Small intestine (tissue), 7 donors: ENCODE measurements around the gene FIGNL2. TPM values are rescaled to one million over a fixed set of nuclear protein-coding genes. Genes with fewer than 3 reads are reported as not detected.

Experiments used
- DNase-seq, 2 donors: peaks; one replicate each; pipeline versions ENCODE4 v3.0.0 to v3.0.0-alpha.2; 2013
- FAIRE-seq: peaks from 2 replicates; lab custom pipeline; 2012; peaks lifted over from hg19 to GRCh38; lab: Jason Lieb, UNC
- H3K27ac ChIP-seq, 3 donors: one replicate each; pipeline ENCODE4 v1.5.1; 2013; ENCODE audit warnings: low read length in 2 of 3, mild to moderate bottlenecking in 2 of 3, control low read depth in 1 of 3, inconsistent platforms in 1 of 3, low read depth in 1 of 3, moderate library complexity in 1 of 3
- H3K27me3 ChIP-seq, 3 donors: one replicate each; pipeline ENCODE4 v1.6.1; 2013; ENCODE audit warnings: low read length in 3 of 3, inconsistent platforms in 1 of 3; ENCODE audit not compliant: control insufficient read depth in 3 of 3, insufficient read depth in 3 of 3
- H3K36me3 ChIP-seq, 3 donors: one replicate each; pipeline ENCODE4 v1.6.1; 2013; ENCODE audit warnings: low read length in 3 of 3, inconsistent platforms in 1 of 3, low read depth in 1 of 3, mild to moderate bottlenecking in 1 of 3, moderate library complexity in 1 of 3; ENCODE audit not compliant: control insufficient read depth in 3 of 3, insufficient read depth in 2 of 3
- H3K4me1 ChIP-seq, 3 donors: one replicate each; pipeline ENCODE4 v1.6.1; 2013; ENCODE audit warnings: low read length in 2 of 3, inconsistent platforms in 1 of 3, low read depth in 1 of 3, mild to moderate bottlenecking in 1 of 3, moderate library complexity in 1 of 3; ENCODE audit not compliant: control insufficient read depth in 3 of 3, insufficient read depth in 2 of 3
- H3K4me3 ChIP-seq, 3 donors: one replicate each; pipeline ENCODE4 v1.5.1; 2013; ENCODE audit warnings: low read length in 3 of 3, control low read depth in 1 of 3, inconsistent platforms in 1 of 3, low read depth in 1 of 3, mild to moderate bottlenecking in 1 of 3, moderate library complexity in 1 of 3
- H3K9me3 ChIP-seq, 2 donors: one replicate each; pipeline ENCODE4 v1.6.1; 2013; ENCODE audit warnings: low read depth in 1 of 2, low read length in 1 of 2; ENCODE audit not compliant: control insufficient read depth in 2 of 2, insufficient read depth in 1 of 2
- WGBS, 3 donors: extraction: QIAGEN DNeasy Blood & Tissue Kit; methylation state at CpG; one replicate each; pipeline ENCODE4 v1.1.7; 2013; 5-methylcytosine and 5-hydroxymethylcytosine counted together
- polyA plus RNA-seq, 4 donors: library from polyadenylated mRNA; stranded (reverse) in 3 of 4; unstranded in 1 of 4; fragments of 200-250 nt in 3 of 4; fragments of 120-200 nt in 1 of 4; gene quantifications; one replicate each; pipeline versions ENCODE4 v1.2.1 to v1.2.3, GENCODE V29; 2013
- donor health status: healthy with polysubstance abuse.
- donor health status: control.
- donor health status: control.
- donor health status: Bipolar disorder and iron deficiency.
- donor health status: healthy.

FIGNL2 gene
- polyA plus RNA-seq, 4 donors = 0.39 to 0.41 TPM; not detected in 2

- H3K9me3 ChIP-seq = no peaks in the 10 kb centered on the region
- 47 to 63% (median 55%) methylated on average over 4 of the region's 4 CpGs for WGBS, 3 donors
- H3K4me3 ChIP-seq = no peak overlapping the region
- H3K36me3 ChIP-seq = no peaks in the 10 kb centered on the region
- DNase-seq (no peak), FAIRE-seq (no peak)
- no peak overlapping the region for H3K27ac ChIP-seq
- peaks cover 0 to 20% (median 3%) of the 10 kb centered on the region in 3 donors for H3K27me3 ChIP-seq
- H3K4me1 ChIP-seq = no peaks in the 10 kb centered on the region
Observed at GRCh38 chr12:51838762-51839161, 9.8 kb downstream of the FIGNL2 start.

GRCh38 chr12:51838036-51838435 is 10.5 kb downstream of the FIGNL2 start:
- H3K27me3 ChIP-seq = peaks cover 0 to 24% (median 3%) of the 10 kb centered on the region in 3 donors
- 52 to 75% (median 57%) methylated on average over 4 of the region's 4 CpGs for WGBS, 3 donors
- DNase-seq (no peak), FAIRE-seq (no peak)
- H3K9me3 ChIP-seq = no peaks in the 10 kb centered on the region
- H3K4me1 ChIP-seq = no peaks in the 10 kb centered on the region
- H3K27ac ChIP-seq = no peak overlapping the region
- H3K4me3 ChIP-seq = no peak overlapping the region
- H3K36me3 ChIP-seq = no peaks in the 10 kb centered on the region

GRCh38 chr12:51837286-51837685 is 11.2 kb downstream of the FIGNL2 start:
- H3K27ac ChIP-seq = no peak overlapping the region
- H3K36me3 ChIP-seq = no peaks in the 10 kb centered on the region
- H3K4me1 ChIP-seq = no peaks in the 10 kb centered on the region
- H3K4me3 ChIP-seq = no peak overlapping the region
- DNase-seq (no peak), FAIRE-seq (no peak)
- 61 to 76% (median 67%) methylated on average over 7 of the region's 7 CpGs for WGBS, 3 donors
- H3K9me3 ChIP-seq = no peaks in the 10 kb centered on the region
- H3K27me3 ChIP-seq = peaks cover 0 to 22% (median 3%) of the 10 kb centered on the region in 3 donors

DNA sequence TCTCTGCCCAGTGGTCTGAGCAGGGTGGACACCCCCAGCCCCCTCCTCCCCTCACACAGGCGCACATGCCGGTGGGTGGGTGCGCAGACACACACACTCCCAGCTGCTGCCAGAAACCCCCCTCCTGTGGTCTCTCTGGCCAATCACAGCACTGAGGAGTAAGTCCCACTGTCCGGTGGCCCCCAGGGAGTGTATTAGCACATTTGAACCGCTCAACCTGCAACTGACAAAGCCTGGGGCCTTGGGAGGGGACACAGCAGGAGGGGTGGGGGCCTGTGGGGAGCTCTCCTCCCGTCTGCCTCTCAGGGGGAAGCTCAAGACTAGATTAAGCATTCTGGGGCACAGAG is 11.7 kb downstream of the FIGNL2 start:
- 69 to 74% (median 72%) methylated on average over 6 of the region's 6 CpGs for WGBS, 3 donors
- FAIRE-seq = no peak

GRCh38 chr12:51836041-51836826 is 12.3 kb downstream of the FIGNL2 start:
- Histone ChIP-seq H3K9me3 (no peaks in the 10 kb centered on the region), H3K4me1 (no peaks in the 10 kb centered on the region), H3K36me3 (no peaks in the 10 kb centered on the region), H3K4me3 (no peak overlapping the region), H3K27ac (no peak overlapping the region), H3K27me3 (peaks cover 0 to 13% (median 3%) of the 10 kb centered on the region in 3 donors)
- WGBS, 3 donors = 35 to 56% (median 47%) methylated on average over 10 to 13 of the region's 13 CpGs
- FAIRE-seq (no peak), DNase-seq (no peak)

More for the DNA sequence above, 11.7 kb downstream of the FIGNL2 start:
- DNase-seq = no peak
- H3K4me3 ChIP-seq = no peak overlapping the region
- no peaks in the 10 kb centered on the region for H3K4me1 ChIP-seq
- no peaks in the 10 kb centered on the region for H3K36me3 ChIP-seq
- peaks cover 0 to 17% (median 3%) of the 10 kb centered on the region in 3 donors for H3K27me3 ChIP-seq
- H3K9me3 ChIP-seq = no peaks in the 10 kb centered on the region
- no peak overlapping the region for H3K27ac ChIP-seq

- Histone ChIP-seq H3K27me3 (peaks cover 0 to 13% (median 0%) of the 10 kb centered on the region in 3 donors), H3K36me3 (no peaks in the 10 kb centered on the region), H3K9me3 (no peaks in the 10 kb centered on the region), H3K4me1 (no peaks in the 10 kb centered on the region), H3K27ac (no peak overlapping the region), H3K4me3 (no peak overlapping the region)
- no peak for DNase-seq
- FAIRE-seq = no peak
- 79 to 91% (median 82%) methylated on average over 11 of the region's 11 CpGs for WGBS, 3 donors
Observed at GRCh38 chr12:51834411-51834810, 14.1 kb downstream of the FIGNL2 start.

DNA sequence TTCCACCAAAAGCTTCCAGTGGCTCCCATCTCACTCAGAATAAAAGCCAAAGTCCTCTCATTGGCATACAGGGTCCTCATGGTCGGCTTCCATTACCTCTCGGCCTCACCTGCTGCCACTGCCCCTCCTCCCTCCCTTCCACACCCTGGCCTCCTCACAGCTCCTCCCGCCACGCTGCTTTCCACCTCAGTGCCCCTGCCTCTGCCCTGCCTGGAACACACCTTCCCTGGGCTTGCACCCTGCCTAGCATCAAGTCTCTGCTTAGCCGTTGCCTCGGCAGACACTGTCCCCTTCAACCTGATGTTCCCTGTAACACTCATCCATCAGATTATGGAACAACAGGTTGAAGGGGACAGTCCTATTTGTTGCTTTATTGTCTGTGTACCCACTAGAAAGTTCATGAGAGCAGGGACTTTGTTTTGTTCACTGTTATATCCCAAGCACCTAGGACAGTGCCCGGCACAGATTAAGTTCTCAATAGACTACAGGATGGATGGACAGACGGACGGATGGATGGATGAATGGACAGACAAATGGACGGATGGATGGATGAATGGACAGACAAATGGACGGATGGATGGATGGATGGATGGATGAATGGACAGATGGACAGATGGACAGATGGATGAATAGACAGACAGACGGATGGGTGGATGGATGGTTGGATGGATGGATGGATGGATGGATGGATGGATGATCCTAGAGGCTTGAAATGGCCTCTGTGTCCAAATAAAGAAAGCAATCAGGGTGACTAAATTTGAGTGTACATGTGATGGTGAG is 14.9 kb downstream of the FIGNL2 start:
- no peak overlapping the region for H3K4me3 ChIP-seq
- no peaks in the 10 kb centered on the region for H3K9me3 ChIP-seq
- no peak overlapping the region for H3K27ac ChIP-seq
- no peaks in the 10 kb centered on the region for H3K4me1 ChIP-seq
- WGBS, 3 donors = 57 to 72% (median 60%) methylated on average over 12 of the region's 12 CpGs
- H3K36me3 ChIP-seq = no peaks in the 10 kb centered on the region
- FAIRE-seq = no peak
- peaks cover 0 to 11% (median 0%) of the 10 kb centered on the region in 3 donors for H3K27me3 ChIP-seq
- DNase-seq = no peak

GRCh38 chr12:51832354-51833107 is 16.0 kb downstream of the FIGNL2 start:
- 42 to 47% (median 43%) methylated on average over 10 of the region's 10 CpGs for WGBS, 3 donors
- H3K27me3 ChIP-seq = peaks cover 0 to 7% (median 0%) of the 10 kb centered on the region in 3 donors
- no peak overlapping the region for H3K27ac ChIP-seq
- FAIRE-seq (no peak), DNase-seq (no peak)
- H3K4me1 ChIP-seq = peaks cover 0 to 10% (median 3%) of the 10 kb centered on the region in 3 donors
- H3K36me3 ChIP-seq = no peaks in the 10 kb centered on the region
- H3K4me3 ChIP-seq = no peak overlapping the region
- H3K9me3 ChIP-seq = no peaks in the 10 kb centered on the region
